HepG2 (cell line): ENCODE results near the gene YY1. TPM values are rescaled to one million over a fixed set of nuclear protein-coding genes. Genes with fewer than 3 reads are reported as not detected.

Experiments used
- ATAC-seq: fragments of 200-7000 bp; cut with Tn5 transposase; 3 replicates; pipeline ENCODE4 v1.9.1; 2020; ENCODE audit warnings: mild to moderate bottlenecking, moderate library complexity
- BruUV-seq: library from RNA; stranded (reverse); fragments of 400-500 nt; replicated peaks from 2 replicates; lab custom pipeline; 2021; lab: Mats Ljungman, UMichigan
- CTCF ChIA-PET: fragments of 300-600 bp; formaldehyde crosslinking; extraction: SDS; loops from one replicate; lab custom pipeline; 2021; ENCODE audit warnings: low total read pairs, inconsistent platforms, low intra/inter-chr PET ratio; lab: Yijun Ruan, JAX
- POLR2A ChIA-PET: fragments of 350-600 bp; sonication (Branson Sonifier 250); formaldehyde crosslinking; loops from one replicate; lab custom pipeline; 2020; ENCODE audit warnings: antibody characterized with exemption, inconsistent platforms; lab: Yijun Ruan, JAX
- DNase-seq: peaks from one replicate; pipeline ENCODE4 v3.0.0-alpha.2; 2015; ENCODE audit warnings: low spot score
- FAIRE-seq: peaks from 3 replicates; lab custom pipeline; 2011; peaks lifted over from hg19 to GRCh38; lab: Jason Lieb, UNC
- H2AFZ ChIP-seq: one replicate; pipeline ENCODE4 v1.6.1; 2011; ENCODE audit warnings: low read length, inconsistent platforms
- H3K27ac ChIP-seq: fragments of 300-600 bp; 3 replicates; pipeline ENCODE4 v1.8.0; 2011; ENCODE audit warnings: mixed run types, mild to moderate bottlenecking, mixed read lengths, low read length, inconsistent platforms; ENCODE audit not compliant: insufficient read depth; ENCODE audit errors: extremely low read length
- H3K27me3 ChIP-seq, 2 experiments: fragments of 200-600 bp in 1 of 2; 2 replicates in 1 of 2; 3 replicates in 1 of 2; pipeline versions ENCODE4 v1.6.0 to v1.8.0; 2011; ENCODE audit warnings: low read length in 2 of 2, mild to moderate bottlenecking in 2 of 2, moderate library complexity in 2 of 2, inconsistent platforms in 1 of 2; ENCODE audit not compliant: insufficient read depth in 2 of 2, control insufficient read depth in 1 of 2
- H3K36me3 ChIP-seq, 2 experiments: fragments of 200-600 bp in 1 of 2; replicated peaks in 1 of 2; 2 replicates in 1 of 2; 3 replicates in 1 of 2; pipeline versions ENCODE4 v1.5.1 to v1.8.0; 2011; ENCODE audit warnings: low read length in 2 of 2, inconsistent platforms in 1 of 2; ENCODE audit not compliant: insufficient read depth in 2 of 2, control insufficient read depth in 1 of 2
- H3K4me1 ChIP-seq: 2 replicates; pipeline ENCODE4 v1.5.1; 2012; ENCODE audit warnings: low read length, inconsistent platforms; ENCODE audit not compliant: insufficient read depth
- H3K4me2 ChIP-seq: 2 replicates; pipeline ENCODE4 v1.6.0; 2011; ENCODE audit warnings: low read depth, low read length, inconsistent platforms
- H3K4me3 ChIP-seq, 3 experiments: fragments of 200-600 bp in 1 of 3; sonication (generic), shearing (Covaris generic) in 1 of 3; replicated peaks in 1 of 3; 2 replicates each; pipeline ENCODE4 v1.5.1; 2011 to 2016; ENCODE audit warnings: low read length in 3 of 3, inconsistent platforms in 2 of 3, low read depth in 2 of 3, mild to moderate bottlenecking in 2 of 3, control low read depth in 1 of 3, mixed read lengths in 1 of 3; ENCODE audit not compliant: insufficient read depth in 1 of 3
- H3K79me2 ChIP-seq: one replicate; pipeline ENCODE4 v1.6.1; 2011; ENCODE audit warnings: low read length, inconsistent platforms; ENCODE audit not compliant: insufficient read depth
- H3K9ac ChIP-seq: 2 replicates; pipeline ENCODE4 v1.6.0; 2011; ENCODE audit warnings: mild to moderate bottlenecking, low read depth, low read length, inconsistent platforms; ENCODE audit not compliant: insufficient read depth
- H3K9me3 ChIP-seq: 2 replicates; pipeline ENCODE4 v1.5.1; 2012; ENCODE audit warnings: mild to moderate bottlenecking, low read length
- H4K20me1 ChIP-seq: 2 replicates; pipeline ENCODE4 v1.6.0; 2011; ENCODE audit warnings: inconsistent platforms, mild to moderate bottlenecking, low read length, moderate library complexity; ENCODE audit not compliant: insufficient read depth
- ATF7 ChIP-seq, 2 experiments: fragments of 450-650 bp in 1 of 2; sonication (generic) in 1 of 2; formaldehyde crosslinking in 1 of 2; IDR thresholded peaks; 2 replicates each; pipeline versions ENCODE4 v1.4.0 to v1.6.1; 2016 to 2020; ENCODE audit warnings: antibody characterized with exemption in 1 of 2, mild to moderate bottlenecking in 1 of 2, missing genetic modification reagents in 1 of 2
- ERF ChIP-seq: IDR thresholded peaks from 2 replicates; pipeline ENCODE4 v1.6.1; 2018; ENCODE audit warnings: missing biosample characterization, missing genetic modification reagents
- ISX ChIP-seq: sonication (generic); formaldehyde crosslinking; conservative IDR thresholded peaks from 2 replicates; pipeline ENCODE4 v1.5.0; 2020; ENCODE audit warnings: missing genetic modification reagents
- PAF1 ChIP-seq: IDR thresholded peaks from 2 replicates; pipeline ENCODE4 v1.6.1; 2016; ENCODE audit warnings: missing genetic modification reagents, missing compliant biosample characterization
- RBM22 ChIP-seq: fragments of 200-400 bp; formaldehyde crosslinking; optimal IDR thresholded peaks from 2 replicates; pipeline ENCODE3; 2017; ENCODE audit warnings: mild to moderate bottlenecking, low read length, moderate library complexity
- RFX3 ChIP-seq: IDR thresholded peaks from 2 replicates; pipeline ENCODE4 v1.6.1; 2016; ENCODE audit warnings: missing biosample characterization, missing genetic modification reagents
- TBX3 ChIP-seq: fragments of 450-650 bp; IDR thresholded peaks from 2 replicates; pipeline ENCODE4 v1.6.1; 2017; ENCODE audit warnings: antibody characterized with exemption, mild to moderate bottlenecking, inconsistent platforms, borderline replicate concordance
- TERF1 ChIP-seq: sonication (generic); formaldehyde crosslinking; IDR thresholded peaks from 2 replicates; pipeline ENCODE4 v1.8.0; 2022; ENCODE audit warnings: mild to moderate bottlenecking, missing genetic modification reagents, moderate library complexity
- USF2 ChIP-seq, 2 experiments: sonication (generic) in 1 of 2; formaldehyde crosslinking in 1 of 2; IDR thresholded peaks; 2 replicates each; pipeline versions ENCODE4 v1.5.1 to v1.6.1; 2011 to 2020; ENCODE audit warnings: borderline replicate concordance in 1 of 2, low read depth in 1 of 2, low read length in 1 of 2, mild to moderate bottlenecking in 1 of 2, missing genetic modification reagents in 1 of 2, moderate library complexity in 1 of 2
- XBP1 ChIP-seq: sonication (generic); formaldehyde crosslinking; IDR thresholded peaks from 2 replicates; pipeline ENCODE4 v1.5.0; 2020; ENCODE audit warnings: missing genetic modification reagents
- ZNF605 ChIP-seq: sonication (generic); formaldehyde crosslinking; IDR thresholded peaks from 2 replicates; pipeline ENCODE4 v1.8.0; 2022; ENCODE audit warnings: mild to moderate bottlenecking, missing genetic modification reagents
- WGBS: methylation state at CpG from one replicate; pipeline ENCODE4 v1.1.6; 2017; ENCODE audit warnings: low lambda C conversion rate; 5-methylcytosine and 5-hydroxymethylcytosine counted together
- in situ Hi-C: cut with HindIII; loops from 2 replicates; pipeline ENCODE4 v1.10.0; 2017; ENCODE audit warnings: low pct_unique_long_range_greater_than_20kb; ENCODE audit not compliant: extremely low pct_ligation_motif_present
- intact Hi-C: fragments of 100-400 bp; cut with micrococcal nuclease; formaldehyde crosslinking; loops from one replicate; pipeline ENCODE4 v1.10.0; 2022; ENCODE audit not compliant: unreplicated experiment
- polyA plus RNA-seq, 8 experiments: library from polyadenylated mRNA; depleted of rRNA in 3 of 8; stranded (reverse) in 7 of 8; unstranded in 1 of 8; fragments of >200 nt; fragmentation: Illumina TruSeq in 4 of 8; extraction: Trizol in 4 of 8; gene quantifications; 2 replicates each; pipeline versions ENCODE4 v1.2.1 to v1.2.3, GENCODE V29; 2011 to 2016; ENCODE audit warnings: low read depth in 4 of 8, missing spikeins in 1 of 8, mixed read lengths in 1 of 8; ENCODE audit not compliant: insufficient read depth in 1 of 8
- total RNA-seq, 5 experiments: library from RNA; depleted of rRNA; stranded (reverse); fragments of >200 nt; fragmentation: Illumina TruSeq; extraction: Trizol; gene quantifications; 2 replicates each; pipeline ENCODE4 v1.2.3, GENCODE V29; 2016; ENCODE audit warnings: low read depth in 1 of 5
- TF ChIP-seq, protein P1 (sequence below): sonication (generic); formaldehyde crosslinking; IDR thresholded peaks from 2 replicates; pipeline ENCODE4 v1.5.0; 2020; ENCODE audit warnings: mild to moderate bottlenecking, missing genetic modification reagents
- TF ChIP-seq, protein P2 (sequence below): sonication (generic); formaldehyde crosslinking; IDR thresholded peaks from 2 replicates; pipeline ENCODE4 v1.4.0; 2020; ENCODE audit warnings: missing genetic modification reagents
- TF ChIP-seq, protein P3 (sequence below): sonication (generic); formaldehyde crosslinking; IDR thresholded peaks from 2 replicates; pipeline ENCODE4 v1.5.0; 2020; ENCODE audit warnings: missing genetic modification reagents

The YY1 gene
- total and polyA plus RNA-seq, 2 of the 13 experiments (the other 11 are each of a cell fraction or from before 2014, with no cell fraction given): 29.4 to 68.1 TPM

- in situ Hi-C loops: no loop called here
- POLR2A ChIA-PET: interaction anchor here (0.9 to 5.1 kb wide), 9 partner anchors 8 to 202 kb away, joined by 3 to 64 read pairs (median 7); no protein-coding TSS in a partner anchor
- Histone ChIP-seq H3K27ac (peak overlapping the region; percentile 68), H3K79me2 (peaks cover 31% of the 10 kb centered on the region), H4K20me1 (no peaks in the 10 kb centered on the region), H3K4me1 (peaks cover 36% of the 10 kb centered on the region), H3K36me3 (no peaks in the 10 kb centered on the region), H3K27me3 (no peaks in the 10 kb centered on the region; a peak in 1 of 5 replicates), H3K9ac (peak overlapping the region; percentile 76), H2AFZ (peak overlapping the region; percentile 64), H3K9me3 (no peaks in the 10 kb centered on the region), H3K4me2 (peak overlapping the region; percentile 96), H3K4me3 (peak overlapping the region; percentile 77 to 81 (median 77))
- 6% methylated on average over 12 of the region's 15 CpGs for WGBS
- FAIRE-seq (peak; percentile 92), ATAC-seq (peak; percentile 84), DNase-seq (peak; percentile 77)
- CTCF ChIA-PET: no interaction called here
- BruUV-seq: no TSS peak
- intact Hi-C loops: loop anchor here (2.0 kb wide), 1 partner anchor 15 kb away; no protein-coding TSS in a partner anchor
- TF ChIP-seq RFX3 (CRISPR knock-in tag) (no peak), XBP1 (CRISPR knock-in tag) (no peak), ISX (CRISPR knock-in tag) (no peak), PAF1 (no peak), TBX3 (no peak), ZNF605 (CRISPR knock-in tag) (no peak), ATF7 (IDR thresholded peaks at IDR 0.05) (no peak), ATF7 (CRISPR knock-in tag; IDR thresholded peaks at IDR 0.05) (no peak), TERF1 (CRISPR knock-in tag) (no peak), USF2 (IDR thresholded peaks at IDR 0.05; ENCODE audit: low read depth, low read length) (no peak), USF2 (CRISPR knock-in tag; IDR thresholded peaks at IDR 0.05; ENCODE audit: borderline replicate concordance) (no peak), RBM22 (no peak), ERF (CRISPR knock-in tag) (no peak)
- TF ChIP-seq, protein P1, sequence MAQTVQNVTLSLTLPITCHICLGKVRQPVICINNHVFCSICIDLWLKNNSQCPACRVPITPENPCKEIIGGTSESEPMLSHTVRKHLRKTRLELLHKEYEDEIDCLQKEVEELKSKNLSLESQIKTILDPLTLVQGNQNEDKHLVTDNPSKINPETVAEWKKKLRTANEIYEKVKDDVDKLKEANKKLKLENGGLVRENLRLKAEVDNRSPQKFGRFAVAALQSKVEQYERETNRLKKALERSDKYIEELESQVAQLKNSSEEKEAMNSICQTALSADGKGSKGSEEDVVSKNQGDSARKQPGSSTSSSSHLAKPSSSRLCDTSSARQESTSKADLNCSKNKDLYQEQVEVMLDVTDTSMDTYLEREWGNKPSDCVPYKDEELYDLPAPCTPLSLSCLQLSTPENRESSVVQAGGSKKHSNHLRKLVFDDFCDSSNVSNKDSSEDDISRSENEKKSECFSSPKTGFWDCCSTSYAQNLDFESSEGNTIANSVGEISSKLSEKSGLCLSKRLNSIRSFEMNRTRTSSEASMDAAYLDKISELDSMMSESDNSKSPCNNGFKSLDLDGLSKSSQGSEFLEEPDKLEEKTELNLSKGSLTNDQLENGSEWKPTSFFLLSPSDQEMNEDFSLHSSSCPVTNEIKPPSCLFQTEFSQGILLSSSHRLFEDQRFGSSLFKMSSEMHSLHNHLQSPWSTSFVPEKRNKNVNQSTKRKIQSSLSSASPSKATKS (CRISPR knock-in tag): no peak
- TF ChIP-seq, protein P2, sequence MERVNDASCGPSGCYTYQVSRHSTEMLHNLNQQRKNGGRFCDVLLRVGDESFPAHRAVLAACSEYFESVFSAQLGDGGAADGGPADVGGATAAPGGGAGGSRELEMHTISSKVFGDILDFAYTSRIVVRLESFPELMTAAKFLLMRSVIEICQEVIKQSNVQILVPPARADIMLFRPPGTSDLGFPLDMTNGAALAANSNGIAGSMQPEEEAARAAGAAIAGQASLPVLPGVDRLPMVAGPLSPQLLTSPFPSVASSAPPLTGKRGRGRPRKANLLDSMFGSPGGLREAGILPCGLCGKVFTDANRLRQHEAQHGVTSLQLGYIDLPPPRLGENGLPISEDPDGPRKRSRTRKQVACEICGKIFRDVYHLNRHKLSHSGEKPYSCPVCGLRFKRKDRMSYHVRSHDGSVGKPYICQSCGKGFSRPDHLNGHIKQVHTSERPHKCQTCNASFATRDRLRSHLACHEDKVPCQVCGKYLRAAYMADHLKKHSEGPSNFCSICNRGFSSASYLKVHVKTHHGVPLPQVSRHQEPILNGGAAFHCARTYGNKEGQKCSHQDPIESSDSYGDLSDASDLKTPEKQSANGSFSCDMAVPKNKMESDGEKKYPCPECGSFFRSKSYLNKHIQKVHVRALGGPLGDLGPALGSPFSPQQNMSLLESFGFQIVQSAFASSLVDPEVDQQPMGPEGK (CRISPR knock-in tag): no peak
- TF ChIP-seq, protein P3, sequence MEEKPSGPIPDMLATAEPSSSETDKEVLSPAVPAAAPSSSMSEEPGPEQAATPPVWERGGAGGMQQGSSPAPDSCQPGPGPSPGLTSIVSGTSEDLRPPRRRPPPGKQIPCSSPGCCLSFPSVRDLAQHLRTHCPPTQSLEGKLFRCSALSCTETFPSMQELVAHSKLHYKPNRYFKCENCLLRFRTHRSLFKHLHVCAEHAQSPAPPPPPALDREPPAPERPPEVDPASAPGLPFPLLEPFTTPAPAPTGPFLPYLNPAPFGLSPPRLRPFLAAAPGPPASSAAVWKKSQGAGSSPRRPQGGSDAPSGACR (CRISPR knock-in tag): no peak
These were observed 17.3 kb upstream of the YY1 start for GRCh38 chr14:100221533-100222223.
